Urinary bladder (tissue), 4 donors: ENCODE data around the gene CNIH1. TPM values are rescaled to one million over a fixed set of nuclear protein-coding genes. Genes with fewer than 3 reads are reported as not detected.

ENCODE experiments used
- DNase-seq: peaks from one replicate; pipeline ENCODE4 v3.0.0-alpha.2; 2015; ENCODE audit errors: extremely low spot score
- H3K27ac ChIP-seq: one replicate; pipeline ENCODE4 v1.5.1; 2013; ENCODE audit warnings: low read depth, mild to moderate bottlenecking, moderate library complexity
- H3K36me3 ChIP-seq: one replicate; pipeline ENCODE4 v1.6.1; 2013; ENCODE audit warnings: mild to moderate bottlenecking, moderate library complexity; ENCODE audit not compliant: insufficient read depth
- H3K4me1 ChIP-seq: one replicate; pipeline ENCODE4 v1.6.1; 2013; ENCODE audit warnings: mild to moderate bottlenecking, moderate library complexity; ENCODE audit not compliant: insufficient read depth
- H3K4me3 ChIP-seq: one replicate; pipeline ENCODE4 v1.5.1; 2013; ENCODE audit warnings: low read depth, low read length
- WGBS: extraction: QIAGEN DNeasy Blood & Tissue Kit; methylation state at CpG from one replicate; pipeline ENCODE4 v1.1.7; 2013; 5-methylcytosine and 5-hydroxymethylcytosine counted together
- polyA plus RNA-seq: library from polyadenylated mRNA; stranded (reverse); fragments of 200-250 nt; gene quantifications from one replicate; pipeline ENCODE4 v1.2.3, GENCODE V29; 2013
- total RNA-seq: library from RNA; depleted of rRNA; stranded (reverse); fragments of >200 nt; gene quantifications from one replicate; pipeline ENCODE4 v1.2.3, GENCODE V29; 2014
- donor health status: healthy with polysubstance abuse.
- donor health status: healthy.

The CNIH1 gene
- total RNA-seq (78.2 TPM), polyA plus RNA-seq (164 TPM)

DNA sequence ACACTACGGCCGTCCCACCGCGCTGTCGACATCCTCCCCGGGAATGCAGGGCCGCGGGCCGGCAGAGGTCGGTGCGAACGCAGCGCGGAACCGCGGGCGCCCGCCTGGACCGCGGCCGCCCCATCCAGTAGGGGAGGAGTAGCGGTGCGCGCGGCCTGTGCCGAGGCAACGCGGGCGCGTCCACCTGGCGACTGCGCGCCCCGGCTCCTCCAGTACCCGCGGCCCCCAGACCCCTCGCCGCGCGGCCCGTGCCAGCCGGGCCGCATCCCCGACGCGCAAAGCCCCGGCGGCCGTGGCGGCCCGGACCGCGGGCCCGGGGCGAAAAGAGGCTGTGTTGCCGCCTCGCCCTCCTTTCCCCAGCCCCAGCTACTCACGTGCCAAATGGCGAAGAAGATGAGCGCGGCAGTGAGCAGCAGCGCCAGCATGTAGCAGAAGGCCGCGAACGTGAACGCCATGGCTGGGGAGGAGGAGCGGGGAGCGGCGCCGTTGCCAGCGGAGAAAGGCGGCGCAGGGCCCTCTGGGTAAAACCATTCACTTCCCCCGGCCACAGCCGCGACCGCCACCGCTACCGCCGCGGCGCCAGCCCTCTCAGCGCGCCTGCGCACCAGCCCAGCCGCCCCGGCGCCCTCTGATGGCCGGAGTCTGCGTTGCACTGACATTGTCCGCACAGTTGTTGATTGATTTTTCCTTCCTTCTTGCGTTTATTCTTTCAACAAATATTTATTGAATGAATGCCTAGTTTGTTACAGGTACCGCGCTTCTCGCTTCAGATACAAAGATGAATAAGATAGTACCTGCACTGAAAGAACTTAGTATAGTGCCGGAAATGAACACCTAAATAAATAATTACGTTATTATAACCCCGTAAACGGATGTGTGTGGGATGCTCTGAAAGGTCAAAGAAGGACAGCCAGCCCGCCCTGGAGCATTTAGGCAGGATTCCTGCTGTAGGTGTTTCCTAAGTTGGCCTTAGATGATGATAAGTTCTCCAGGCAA lies at the start of gene CNIH1:
Gene CNIH1 (minus strand): TSS at position 502 of the 996 bp plus-strand sequence. CDS start 47 bp downstream, at position 455.
- Histone ChIP-seq H3K36me3 (no peaks in the 10 kb centered on the region), H3K4me1 (no peaks in the 10 kb centered on the region)
- under 1% methylated on average over 100 of the region's 100 CpGs for WGBS

DNA sequence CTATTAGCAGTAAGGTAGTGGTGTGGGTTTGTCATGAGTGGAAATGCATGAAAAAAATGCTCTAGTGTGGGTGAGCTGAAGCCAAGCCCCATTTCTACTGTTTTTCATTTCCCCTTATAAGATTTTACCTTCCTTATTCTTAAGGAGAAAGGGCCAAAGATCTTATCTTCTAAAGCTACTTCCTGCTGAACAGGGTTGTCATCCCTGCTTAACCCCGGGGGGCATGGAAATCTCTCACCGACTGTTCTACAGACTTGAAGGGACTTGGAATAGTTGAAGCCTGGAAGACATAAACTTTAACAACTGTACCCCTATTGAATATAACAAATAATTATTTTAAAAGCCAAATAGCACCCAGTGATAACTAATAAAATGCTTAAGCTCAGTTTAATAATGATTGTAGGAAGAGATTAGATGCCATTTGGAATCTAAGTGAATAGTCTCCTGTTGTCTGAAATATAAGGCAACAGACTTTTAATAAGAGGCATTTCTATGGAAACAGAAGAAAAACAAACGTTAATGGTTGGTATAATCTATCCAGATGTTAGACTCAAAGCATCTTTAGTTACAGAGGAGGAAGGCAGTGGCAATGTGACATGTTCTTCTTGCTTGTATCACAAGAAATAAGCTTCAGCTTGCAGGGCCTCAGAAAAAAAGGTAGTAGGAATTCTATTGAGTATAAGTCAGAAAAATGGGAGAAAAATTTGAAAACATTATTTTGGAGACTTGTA lies 49.4 kb upstream of the CNIH1 start:
- no peak overlapping the region for H3K4me3 ChIP-seq
- DNase-seq, result no peak
- H3K36me3 ChIP-seq, result no peaks in the 10 kb centered on the region
- no peak overlapping the region for H3K27ac ChIP-seq
- 15% methylated on average over 3 of the region's 3 CpGs for WGBS
- no peaks in the 10 kb centered on the region for H3K4me1 ChIP-seq

More for the DNA sequence above, at the start of gene CNIH1:
- peak; percentile 72 for DNase-seq
- H3K4me3 ChIP-seq, result peak within 1 kb of the TSS; percentile 83
- peak within 1 kb of the TSS; percentile 95 for H3K27ac ChIP-seq

DNA sequence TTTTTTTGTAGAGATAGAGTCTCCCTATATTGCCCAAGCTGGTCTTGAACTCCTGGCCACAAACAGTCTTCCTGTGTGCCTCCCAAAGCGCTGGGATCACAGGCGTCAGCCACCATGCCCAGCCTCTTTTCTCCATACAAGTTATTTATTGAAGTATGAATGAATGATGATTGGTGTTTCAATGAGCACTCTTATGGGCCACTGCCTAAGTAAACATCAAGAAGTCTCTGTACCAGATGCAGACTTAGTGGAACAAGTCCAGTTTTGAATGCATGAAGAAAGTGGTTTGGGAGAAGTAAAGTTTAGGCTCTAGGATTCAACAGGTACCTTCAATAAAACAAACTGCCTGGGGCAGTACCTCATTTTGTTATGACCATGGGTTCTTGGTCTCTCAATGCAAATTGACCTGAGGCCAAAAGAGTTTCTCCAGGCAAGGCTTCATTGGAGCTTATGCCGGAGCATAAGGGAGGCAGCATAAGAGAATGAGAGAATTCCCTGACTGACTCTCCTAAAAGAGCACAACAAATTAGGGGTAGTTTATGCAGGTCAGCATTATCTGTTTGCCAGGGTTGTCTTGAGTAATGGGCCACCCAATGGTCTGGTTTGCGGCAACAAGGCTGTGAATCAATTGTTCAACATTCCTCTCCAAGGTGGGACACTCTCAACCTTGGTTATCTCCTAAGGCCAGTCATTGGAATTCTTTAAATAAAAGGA lies 48.7 kb upstream of the CNIH1 start:
- DNase-seq, result no peak
- no peak overlapping the region for H3K27ac ChIP-seq
- 94% methylated on average over 4 of the region's 4 CpGs for WGBS
- H3K4me3 ChIP-seq, result no peak overlapping the region
- no peaks in the 10 kb centered on the region for H3K36me3 ChIP-seq
- H3K4me1 ChIP-seq, result no peaks in the 10 kb centered on the region

DNA sequence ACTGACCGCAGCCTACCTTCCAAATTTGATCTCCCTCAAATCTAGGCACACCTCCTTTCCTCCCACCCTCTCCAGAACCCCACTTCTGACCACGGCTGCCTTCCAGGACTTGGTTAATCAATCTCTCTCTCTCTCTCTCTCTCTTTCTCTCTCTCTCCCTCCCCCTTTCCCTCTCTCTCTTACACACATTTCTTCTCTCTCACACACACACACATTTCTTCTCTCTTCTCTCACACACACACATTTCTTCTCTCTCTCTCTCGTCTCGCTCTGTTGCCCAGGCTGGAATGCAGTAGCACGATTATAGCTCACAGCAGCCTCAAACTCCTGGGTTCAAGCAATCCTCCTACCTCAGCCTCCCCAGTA lies 48.1 kb upstream of the CNIH1 start:
- 17% methylated on average over 5 of the region's 5 CpGs for WGBS
- no peaks in the 10 kb centered on the region for H3K36me3 ChIP-seq
- DNase-seq, result no peak
- H3K4me1 ChIP-seq, result no peaks in the 10 kb centered on the region
- peak overlapping the region; percentile 35 for H3K4me3 ChIP-seq
- peak overlapping the region; percentile 85 for H3K27ac ChIP-seq

DNA sequence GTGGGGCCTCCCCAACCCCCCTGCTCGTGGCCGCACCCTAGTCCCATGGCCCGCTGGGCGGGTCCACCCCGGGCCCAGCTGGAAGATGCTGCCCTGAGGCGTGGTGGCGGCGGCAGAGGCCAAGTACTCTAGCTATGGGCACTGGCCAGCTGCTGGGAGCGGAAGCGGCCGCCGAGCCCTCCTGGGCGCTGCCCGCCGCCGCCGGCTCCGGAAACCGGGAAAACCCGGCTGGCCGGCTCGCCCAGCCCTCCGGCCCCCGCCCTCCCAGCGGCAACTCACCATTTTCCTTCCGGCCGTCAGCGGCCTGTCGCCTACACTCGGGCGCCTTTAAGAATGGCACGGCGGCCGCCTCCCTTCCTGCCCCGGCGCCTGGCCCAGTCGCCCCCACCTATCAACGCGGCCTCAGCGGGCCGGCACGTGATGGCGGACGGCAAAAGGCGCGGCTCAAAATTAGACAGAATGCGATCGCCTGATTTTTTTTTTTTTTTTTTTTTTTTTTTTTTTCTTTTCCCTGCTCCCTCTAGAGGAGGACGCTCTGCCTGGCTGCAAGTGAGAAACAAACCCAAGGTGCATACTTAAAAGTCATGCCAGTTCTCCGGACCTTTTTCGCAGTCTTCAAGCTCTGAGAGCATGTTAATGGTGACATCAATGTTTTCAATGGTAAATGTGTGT lies 47.6 kb upstream of the CNIH1 start, which contains the start of gene GMFB:
Gene GMFB (minus strand): TSS at position 335 of the 672 bp plus-strand sequence. CDS start 53 bp downstream, at position 282.
- H3K4me1 ChIP-seq, result no peaks in the 10 kb centered on the region
- H3K36me3 ChIP-seq, result no peaks in the 10 kb centered on the region
- H3K27ac ChIP-seq, result peak within 1 kb of the TSS; percentile 96
- under 1% methylated on average over 51 of the region's 51 CpGs for WGBS
- peak within 1 kb of the TSS; percentile 87 for H3K4me3 ChIP-seq
- peak; percentile 71 for DNase-seq

DNA sequence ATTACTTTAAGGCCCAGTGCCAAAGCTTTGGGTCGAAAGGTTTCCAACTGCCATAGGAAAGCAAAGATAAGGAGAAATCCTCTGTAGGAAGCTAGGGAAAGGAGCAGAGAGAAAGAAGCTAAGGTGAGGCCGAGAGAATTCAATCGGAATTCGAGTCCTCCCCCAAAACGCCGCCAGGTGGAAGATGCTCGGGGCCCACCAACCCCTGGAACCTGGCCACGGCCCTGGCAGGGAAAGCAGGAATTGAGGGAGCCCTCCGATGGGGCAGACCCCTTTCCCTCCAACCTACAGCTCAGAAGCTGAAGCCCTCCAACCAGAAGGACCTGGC lies 47.1 kb upstream of the CNIH1 start:
- WGBS, result under 1% methylated on average over 9 of the region's 9 CpGs

DNA sequence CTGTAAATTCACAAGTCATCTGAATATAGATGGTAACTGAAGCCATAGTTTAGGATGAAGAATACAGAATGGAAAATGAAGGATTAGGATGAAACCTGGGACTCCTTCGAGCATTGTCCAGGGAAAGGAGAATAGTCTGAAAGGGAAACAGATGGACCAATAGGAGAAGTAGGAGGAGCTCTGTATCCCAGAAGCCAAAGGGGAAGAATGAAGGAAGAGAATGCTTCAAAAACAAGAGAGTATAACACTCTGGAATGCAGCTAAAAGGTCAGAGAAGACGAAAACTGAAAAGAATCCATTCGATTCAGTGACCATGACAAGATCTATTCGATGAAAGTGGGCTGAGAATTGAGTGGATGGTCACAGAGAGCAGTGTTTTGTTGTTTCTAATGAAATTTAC lies 46.6 kb upstream of the CNIH1 start:
- peak overlapping the region; percentile 87 for H3K4me3 ChIP-seq
- WGBS, result 35% methylated on average over 4 of the region's 4 CpGs
- no peaks in the 10 kb centered on the region for H3K4me1 ChIP-seq
- peak overlapping the region; percentile 96 for H3K27ac ChIP-seq
- H3K36me3 ChIP-seq, result no peaks in the 10 kb centered on the region
- no peak for DNase-seq

More for the DNA sequence above, 47.1 kb upstream of the CNIH1 start:
- H3K4me1 ChIP-seq, result no peaks in the 10 kb centered on the region
- H3K27ac ChIP-seq, result peak overlapping the region; percentile 96
- no peak for DNase-seq
- no peaks in the 10 kb centered on the region for H3K36me3 ChIP-seq
- H3K4me3 ChIP-seq, result peak overlapping the region; percentile 87

DNA sequence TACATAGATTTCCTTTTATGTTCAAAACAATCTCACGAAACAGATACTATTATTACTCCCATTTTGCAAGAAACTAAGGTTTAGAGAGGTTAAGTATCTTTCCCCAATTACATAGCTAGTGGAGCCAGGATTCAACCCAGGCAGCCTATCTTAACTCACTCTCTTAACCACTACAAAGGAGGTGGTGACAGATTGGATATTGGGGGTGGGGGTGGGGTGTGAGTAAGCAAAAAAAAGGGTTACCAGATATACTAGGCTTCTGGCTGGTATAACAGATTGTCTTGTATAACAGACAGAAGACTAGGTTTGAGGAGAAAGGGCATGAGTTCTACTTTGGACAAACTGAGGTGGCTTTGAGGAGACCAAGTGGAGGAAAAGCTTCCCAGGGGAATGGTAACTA lies 45.5 kb upstream of the CNIH1 start:
- WGBS, result 79% methylated on average over 1 of the region's 1 CpG
- DNase-seq, result no peak
- no peaks in the 10 kb centered on the region for H3K36me3 ChIP-seq
- no peak overlapping the region for H3K27ac ChIP-seq
- H3K4me3 ChIP-seq, result no peak overlapping the region
- no peaks in the 10 kb centered on the region for H3K4me1 ChIP-seq

DNA sequence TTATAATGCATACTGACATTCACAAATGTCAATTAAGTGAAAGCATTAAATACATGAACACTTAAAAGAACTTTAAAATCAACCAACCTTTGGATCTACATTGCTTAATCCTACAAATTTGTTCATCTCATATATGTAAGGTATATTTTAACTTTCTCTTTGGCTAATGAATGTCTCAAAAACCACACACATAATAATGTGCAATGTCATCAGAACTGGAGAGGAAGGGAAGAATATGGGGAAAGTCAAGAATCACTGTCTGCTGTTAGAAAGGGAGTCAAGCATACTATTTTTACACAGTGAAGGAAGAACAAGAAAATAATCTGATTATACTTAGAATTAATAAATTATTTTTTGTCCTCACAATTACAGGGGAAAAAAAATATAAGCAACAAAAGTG lies 42.7 kb upstream of the CNIH1 start:
- H3K4me1 ChIP-seq, result no peaks in the 10 kb centered on the region
- H3K36me3 ChIP-seq, result no peaks in the 10 kb centered on the region
- no peak for DNase-seq
- no peak overlapping the region for H3K27ac ChIP-seq
- no peak overlapping the region for H3K4me3 ChIP-seq

DNA sequence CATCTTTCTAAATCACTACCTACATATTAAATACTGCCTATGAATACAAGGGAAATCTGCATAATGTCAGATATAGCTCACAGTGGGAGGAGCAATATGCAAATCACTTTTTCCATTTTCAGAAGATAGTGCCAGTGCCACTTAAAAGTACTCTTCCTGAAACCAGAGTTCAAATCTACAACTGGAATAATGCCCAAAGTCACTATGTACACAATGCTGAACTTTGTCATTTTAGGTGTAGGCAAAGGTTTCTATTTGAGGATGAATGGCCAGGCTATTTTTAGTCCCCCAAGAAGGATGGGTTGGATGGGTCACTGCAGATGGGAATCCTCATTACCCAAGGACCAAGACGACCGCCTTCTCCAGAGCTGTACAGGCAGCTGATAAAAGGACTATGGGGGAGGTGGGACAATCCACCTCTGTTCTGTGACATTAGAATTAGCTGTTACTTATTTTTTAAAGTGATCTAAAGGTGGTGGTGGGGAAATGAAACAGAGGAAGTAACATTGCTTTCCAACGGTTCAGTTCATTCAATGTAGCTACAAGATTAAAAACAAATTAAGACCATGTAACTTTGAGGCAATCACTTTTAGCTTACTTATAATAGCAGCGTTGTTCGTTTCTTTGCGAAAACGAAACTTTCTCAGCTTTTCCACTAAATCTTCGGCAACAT lies 42.0 kb upstream of the CNIH1 start:
- Histone ChIP-seq H3K27ac (no peak overlapping the region), H3K4me1 (no peaks in the 10 kb centered on the region), H3K4me3 (no peak overlapping the region), H3K36me3 (peaks cover 3% of the 10 kb centered on the region)
- WGBS, result 80% methylated on average over 8 of the region's 8 CpGs
- no peak for DNase-seq

DNA sequence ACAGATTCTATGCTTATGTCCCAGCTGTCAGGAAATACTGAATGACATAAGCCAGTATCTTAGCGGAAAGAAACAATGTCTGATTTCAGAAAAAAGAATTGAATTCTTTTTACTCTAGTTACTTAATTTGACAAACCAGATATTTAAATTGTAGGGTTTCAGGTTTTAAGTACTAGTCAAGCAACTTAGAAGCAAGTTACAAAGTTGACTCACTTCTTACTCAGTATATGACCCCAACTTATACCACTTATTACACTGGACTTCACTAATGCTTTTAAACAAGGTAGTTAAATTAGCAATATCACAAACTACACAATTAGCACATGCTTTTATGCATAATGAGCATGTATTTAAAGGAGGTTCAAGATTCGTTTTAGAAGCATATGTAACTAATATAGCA lies 40.5 kb upstream of the CNIH1 start:
- 95% methylated on average over 2 of the region's 2 CpGs for WGBS
- DNase-seq, result no peak

DNA sequence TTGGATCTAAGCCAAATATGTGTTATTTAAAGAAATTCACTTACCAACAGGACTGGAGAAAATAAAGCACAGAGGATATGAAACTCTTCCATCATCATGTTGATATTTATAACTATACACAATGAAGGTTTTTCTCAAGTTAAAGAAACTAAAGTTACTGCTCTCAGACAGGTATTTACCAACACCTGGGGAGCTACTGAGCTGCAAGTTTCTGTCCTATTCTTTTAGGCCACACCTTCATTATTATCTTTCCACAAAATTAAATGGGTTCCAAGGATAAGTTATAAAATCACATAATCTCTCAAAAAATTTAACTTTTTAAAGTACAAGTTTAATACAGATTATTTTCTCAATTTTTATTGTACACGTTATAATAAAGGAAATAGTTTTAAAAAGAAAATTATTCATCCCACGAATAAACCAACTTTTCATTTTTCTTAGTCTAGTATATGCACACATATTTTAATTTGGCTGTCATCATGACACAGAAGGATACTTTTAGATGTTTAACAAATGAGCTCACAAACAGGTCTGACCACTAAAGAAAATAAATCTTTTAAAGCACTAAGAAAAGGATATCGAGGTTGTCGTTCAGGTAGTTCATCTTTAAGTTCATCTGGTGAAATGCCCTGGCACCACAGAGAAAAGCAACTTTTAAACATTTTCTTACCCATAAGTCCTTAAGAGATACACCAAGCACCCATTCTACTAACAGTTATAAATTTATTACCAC lies 39.8 kb upstream of the CNIH1 start:
- 91% methylated on average over 4 of the region's 4 CpGs for WGBS
- Histone ChIP-seq H3K4me1 (no peaks in the 10 kb centered on the region), H3K4me3 (no peak overlapping the region), H3K27ac (no peak overlapping the region), H3K36me3 (peaks cover 3% of the 10 kb centered on the region)
- DNase-seq, result no peak

More for the DNA sequence above, 40.5 kb upstream of the CNIH1 start:
- Histone ChIP-seq H3K4me3 (no peak overlapping the region), H3K27ac (no peak overlapping the region), H3K4me1 (no peaks in the 10 kb centered on the region), H3K36me3 (peaks cover 3% of the 10 kb centered on the region)
